KMS-11 (cell line): Measurements from ENCODE around the gene FAN1.

Experiments used
- H2AFZ ChIP-seq: fragments of 200-600 bp; sonication (generic); 2 replicates; pipeline ENCODE4 v1.6.1; 2016; ENCODE audit warnings: antibody characterized with exemption, mixed run types, low read depth
- H3K27ac ChIP-seq: fragments of 200-600 bp; sonication (generic); 2 replicates; pipeline ENCODE4 v1.6.1; 2016; ENCODE audit warnings: mild to moderate bottlenecking, mixed run types
- H3K27me3 ChIP-seq: fragments of 200-600 bp; sonication (generic); 2 replicates; pipeline ENCODE4 v1.6.1; 2017; ENCODE audit warnings: mild to moderate bottlenecking, low read depth, mixed run types, moderate library complexity; ENCODE audit not compliant: insufficient read depth
- H3K36me3 ChIP-seq: fragments of 200-600 bp; sonication (generic); 2 replicates; pipeline ENCODE4 v1.6.1; 2017; ENCODE audit warnings: mild to moderate bottlenecking, mixed run types; ENCODE audit not compliant: insufficient read depth
- H3K4me1 ChIP-seq: fragments of 200-600 bp; sonication (generic); 2 replicates; pipeline ENCODE4 v1.6.1; 2016; ENCODE audit warnings: mild to moderate bottlenecking, low read depth, mixed run types; ENCODE audit not compliant: poor library complexity, severe bottlenecking
- H3K4me2 ChIP-seq: fragments of 200-600 bp; sonication (generic); 2 replicates; pipeline ENCODE4 v1.7.0; 2016; ENCODE audit warnings: mild to moderate bottlenecking, mixed run types
- H3K4me3 ChIP-seq: fragments of 200-600 bp; sonication (generic); IDR thresholded peaks from 2 replicates; pipeline ENCODE4 v1.6.1; 2017; ENCODE audit warnings: low read depth, low read length, mixed read lengths; ENCODE audit not compliant: insufficient read depth
- H3K79me2 ChIP-seq: fragments of 200-600 bp; sonication (generic); 2 replicates; pipeline ENCODE4 v1.6.1; 2016; ENCODE audit warnings: low read depth, mixed run types; ENCODE audit not compliant: insufficient read depth
- H3K9ac ChIP-seq: fragments of 200-600 bp; sonication (generic); 2 replicates; pipeline ENCODE4 v1.6.1; 2016; ENCODE audit warnings: mild to moderate bottlenecking, mixed run types
- H4K20me1 ChIP-seq: fragments of 200-600 bp; sonication (generic); 2 replicates; pipeline ENCODE4 v1.6.1; 2016; ENCODE audit warnings: mild to moderate bottlenecking, mixed run types; ENCODE audit not compliant: insufficient read depth
- CTCF ChIP-seq: fragments of 200-600 bp; sonication (generic); conservative IDR thresholded peaks from 2 replicates; pipeline ENCODE4 v1.6.1; 2017; ENCODE audit warnings: low read depth, mild to moderate bottlenecking, antibody characterized with exemption, low read length, moderate library complexity, mixed read lengths

Gene FAN1

GRCh38 chr15:30962659-30963058 is 58.9 kb downstream of the FAN1 start:
- TF ChIP-seq CTCF = no peak
- no peaks in the 10 kb centered on the region for H4K20me1 ChIP-seq
- H3K27me3 ChIP-seq = no peaks in the 10 kb centered on the region
- peaks cover 7% of the 10 kb centered on the region; the same call in 1 of the 2 replicates for H3K36me3 ChIP-seq
- H3K27ac ChIP-seq = no peak overlapping the region
- no peaks in the 10 kb centered on the region for H3K4me1 ChIP-seq
- H3K4me2 ChIP-seq = no peak overlapping the region
- no peak overlapping the region for H2AFZ ChIP-seq
- no peak overlapping the region for H3K4me3 ChIP-seq
- no peaks in the 10 kb centered on the region for H3K79me2 ChIP-seq
- H3K9ac ChIP-seq = no peak overlapping the region

- Histone ChIP-seq H3K4me1 (no peaks in the 10 kb centered on the region), H3K4me3 (no peak overlapping the region), H3K36me3 (peaks cover 2% of the 10 kb centered on the region; the same call in 1 of the 2 replicates), H2AFZ (no peak overlapping the region), H3K27me3 (no peaks in the 10 kb centered on the region), H3K4me2 (no peak overlapping the region), H3K9ac (no peak overlapping the region), H3K79me2 (no peaks in the 10 kb centered on the region), H3K27ac (no peak overlapping the region), H4K20me1 (no peaks in the 10 kb centered on the region)
- no peak for TF ChIP-seq CTCF
Measured at GRCh38 chr15:30963681-30964080, 60.0 kb downstream of the FAN1 start.

- H4K20me1 ChIP-seq = no peaks in the 10 kb centered on the region
- H2AFZ ChIP-seq = no peak overlapping the region
- H3K27ac ChIP-seq = no peak overlapping the region
- TF ChIP-seq CTCF = no peak
- H3K4me1 ChIP-seq = peaks cover 11% of the 10 kb centered on the region
- H3K79me2 ChIP-seq = no peaks in the 10 kb centered on the region
- no peak overlapping the region for H3K4me2 ChIP-seq
- no peak overlapping the region for H3K9ac ChIP-seq
- no peaks in the 10 kb centered on the region for H3K27me3 ChIP-seq
- H3K4me3 ChIP-seq = no peak overlapping the region
- H3K36me3 ChIP-seq = peaks cover 8% of the 10 kb centered on the region; the same call in 1 of the 2 replicates
Measured at GRCh38 chr15:30969724-30970123, 66.0 kb downstream of the FAN1 start.

GRCh38 chr15:30973379-30973778 is 69.7 kb downstream of the FAN1 start:
- Histone ChIP-seq H3K79me2 (peaks cover 9% of the 10 kb centered on the region; the same call in 1 of the 2 replicates), H2AFZ (no peak overlapping the region)
- no peak for TF ChIP-seq CTCF

More at GRCh38 chr15:30973379-30973778, 69.7 kb downstream of the FAN1 start:
- no peak overlapping the region for H3K27ac ChIP-seq
- H4K20me1 ChIP-seq = no peaks in the 10 kb centered on the region
- H3K4me2 ChIP-seq = no peak overlapping the region
- peaks cover 17% of the 10 kb centered on the region for H3K4me1 ChIP-seq
- H3K9ac ChIP-seq = no peak overlapping the region
- H3K36me3 ChIP-seq = peaks cover 8% of the 10 kb centered on the region; the same call in 1 of the 2 replicates
- H3K4me3 ChIP-seq = no peak overlapping the region
- no peaks in the 10 kb centered on the region for H3K27me3 ChIP-seq
